ENCODE results near the gene ZNF582.

DNA sequence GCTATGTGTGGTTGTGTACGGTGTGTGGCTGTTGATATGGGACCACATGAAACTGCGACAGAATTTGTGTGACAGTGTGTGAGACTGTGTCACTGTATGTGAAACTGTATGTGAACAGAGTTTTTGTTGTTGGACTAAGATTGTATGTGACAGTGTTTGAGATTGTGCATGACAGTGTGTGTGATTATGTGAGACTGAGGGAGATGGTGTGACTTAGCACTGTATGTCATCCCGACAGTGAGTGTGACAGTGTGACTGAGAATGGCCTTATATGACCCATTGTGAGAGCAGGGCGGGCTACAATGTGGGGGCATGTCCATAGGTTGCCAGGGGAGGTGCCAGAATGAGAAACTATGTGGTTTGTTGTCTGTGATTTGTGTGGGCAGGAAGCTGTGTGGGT lies 11.7 kb upstream of the ZNF582 start:
- TF ChIP-seq, protein P1, sequence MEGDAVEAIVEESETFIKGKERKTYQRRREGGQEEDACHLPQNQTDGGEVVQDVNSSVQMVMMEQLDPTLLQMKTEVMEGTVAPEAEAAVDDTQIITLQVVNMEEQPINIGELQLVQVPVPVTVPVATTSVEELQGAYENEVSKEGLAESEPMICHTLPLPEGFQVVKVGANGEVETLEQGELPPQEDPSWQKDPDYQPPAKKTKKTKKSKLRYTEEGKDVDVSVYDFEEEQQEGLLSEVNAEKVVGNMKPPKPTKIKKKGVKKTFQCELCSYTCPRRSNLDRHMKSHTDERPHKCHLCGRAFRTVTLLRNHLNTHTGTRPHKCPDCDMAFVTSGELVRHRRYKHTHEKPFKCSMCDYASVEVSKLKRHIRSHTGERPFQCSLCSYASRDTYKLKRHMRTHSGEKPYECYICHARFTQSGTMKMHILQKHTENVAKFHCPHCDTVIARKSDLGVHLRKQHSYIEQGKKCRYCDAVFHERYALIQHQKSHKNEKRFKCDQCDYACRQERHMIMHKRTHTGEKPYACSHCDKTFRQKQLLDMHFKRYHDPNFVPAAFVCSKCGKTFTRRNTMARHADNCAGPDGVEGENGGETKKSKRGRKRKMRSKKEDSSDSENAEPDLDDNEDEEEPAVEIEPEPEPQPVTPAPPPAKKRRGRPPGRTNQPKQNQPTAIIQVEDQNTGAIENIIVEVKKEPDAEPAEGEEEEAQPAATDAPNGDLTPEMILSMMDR (conservative IDR thresholded peaks at IDR 0.05) = no peak
- TF ChIP-seq EZH2 (IDR thresholded peaks at IDR 0.05; ENCODE audit: low read depth) = no peak
